GM23338 (cell line): ENCODE data around the gene PAMR1. TPM values are rescaled to one million over a fixed set of nuclear protein-coding genes. Genes with fewer than 3 reads are reported as not detected.

Source experiments
- ATAC-seq: fragments of 200-7000 bp; cut with Tn5 transposase; 3 replicates; pipeline ENCODE4 v1.9.1; 2020
- DNase-seq: peaks from one replicate; pipeline ENCODE4 v3.0.0-alpha.2; 2015; ENCODE audit warnings: low spot score
- H2AFZ ChIP-seq: fragments of 200-600 bp; sonication (generic); 2 replicates; pipeline ENCODE4 v1.8.0; 2016; ENCODE audit warnings: antibody characterized with exemption, mild to moderate bottlenecking, moderate library complexity
- H3F3A ChIP-seq: fragments of 200-600 bp; sonication (generic); replicated peaks from 2 replicates; pipeline ENCODE4 v1.8.0; 2017; ENCODE audit warnings: antibody characterized with exemption, mixed run types, low read depth
- H3K27ac ChIP-seq: fragments of 200-600 bp; sonication (generic); 2 replicates; pipeline ENCODE4 v1.6.1; 2016; ENCODE audit warnings: low read depth
- H3K27me3 ChIP-seq: fragments of 200-600 bp; sonication (generic); 2 replicates; pipeline ENCODE4 v1.8.0; 2016; ENCODE audit warnings: mild to moderate bottlenecking, mixed run types, moderate library complexity; ENCODE audit not compliant: insufficient read depth
- H3K36me3 ChIP-seq: fragments of 200-600 bp; sonication (generic); 2 replicates; pipeline ENCODE4 v1.8.0; 2016; ENCODE audit warnings: mild to moderate bottlenecking; ENCODE audit not compliant: insufficient read depth
- H3K4me1 ChIP-seq: fragments of 200-600 bp; sonication (generic); 2 replicates; pipeline ENCODE4 v1.8.0; 2016; ENCODE audit warnings: mild to moderate bottlenecking, moderate library complexity; ENCODE audit not compliant: insufficient read depth
- H3K4me2 ChIP-seq: fragments of 200-600 bp; sonication (generic); 2 replicates; pipeline ENCODE4 v1.7.1; 2017; ENCODE audit warnings: mixed run types
- H3K4me3 ChIP-seq: fragments of 200-600 bp; sonication (generic); 2 replicates; pipeline ENCODE4 v1.6.1; 2016; ENCODE audit warnings: mixed run types
- H3K79me2 ChIP-seq: fragments of 200-600 bp; sonication (generic); replicated peaks from 2 replicates; pipeline ENCODE4 v1.8.0; 2017; ENCODE audit warnings: mild to moderate bottlenecking; ENCODE audit not compliant: insufficient read depth
- H3K9me2 ChIP-seq: fragments of 200-600 bp; sonication (generic); 2 replicates; pipeline ENCODE4 v1.8.0; 2017; ENCODE audit not compliant: insufficient read depth
- H4K20me1 ChIP-seq: fragments of 200-600 bp; sonication (generic); replicated peaks from 2 replicates; pipeline ENCODE4 v1.8.0; 2017; ENCODE audit warnings: mild to moderate bottlenecking; ENCODE audit not compliant: insufficient read depth
- H3K27ac Mint-ChIP-seq: 2 replicates; pipeline ENCODE4 v1.8.0; 2020; ENCODE audit warnings: inconsistent platforms, mild to moderate bottlenecking, moderate library complexity, mixed read lengths
- H3K27me3 Mint-ChIP-seq: 3 replicates; pipeline ENCODE4 v1.8.0; 2022; ENCODE audit warnings: low read depth, mild to moderate bottlenecking, moderate library complexity, mixed read lengths, inconsistent platforms; ENCODE audit not compliant: insufficient read depth, poor library complexity
- H3K36me3 Mint-ChIP-seq: 3 replicates; pipeline ENCODE4 v1.8.0; 2021; ENCODE audit warnings: low read depth, mild to moderate bottlenecking, inconsistent platforms, moderate library complexity, mixed read lengths
- H3K4me1 Mint-ChIP-seq: 3 replicates; pipeline ENCODE4 v1.8.0; 2020; ENCODE audit warnings: mild to moderate bottlenecking, inconsistent platforms, mixed read lengths
- H3K4me3 Mint-ChIP-seq: 3 replicates; pipeline ENCODE4 v1.8.0; 2021; ENCODE audit warnings: moderate library complexity, mild to moderate bottlenecking, inconsistent platforms, mixed read lengths
- H3K9me3 Mint-ChIP-seq: 3 replicates; pipeline ENCODE4 v1.8.0; 2020; ENCODE audit warnings: moderate library complexity, mild to moderate bottlenecking, inconsistent platforms, mixed read lengths
- CTCF ChIP-seq, 2 experiments: fragments of 200-600 bp in 1 of 2; sonication (generic) in 1 of 2; conservative IDR thresholded peaks; 2 replicates each; pipeline versions ENCODE4 v1.5.1 to v1.6.1; 2016 to 2017; ENCODE audit warnings: antibody characterized with exemption in 2 of 2, low read depth in 2 of 2, mild to moderate bottlenecking in 2 of 2, moderate library complexity in 1 of 2
- ETS1 ChIP-seq: IDR thresholded peaks from 2 replicates; pipeline ENCODE4 v1.6.1; 2016; ENCODE audit warnings: antibody characterized with exemption
- NANOG ChIP-seq: IDR thresholded peaks from 2 replicates; pipeline ENCODE4 v1.6.1; 2016; ENCODE audit warnings: antibody characterized with exemption, borderline replicate concordance
- POLR2AphosphoS5 ChIP-seq: IDR thresholded peaks from 2 replicates; pipeline ENCODE4 v1.6.1; 2016; ENCODE audit warnings: antibody characterized with exemption, low read depth
- REST ChIP-seq: IDR thresholded peaks from one replicate; pipeline ENCODE4 v1.6.1; 2018; ENCODE audit warnings: antibody characterized with exemption; ENCODE audit not compliant: unreplicated experiment
- ZNF331 ChIP-seq: fragments of 250-450 bp; sonication (Bioruptor Pico); IDR thresholded peaks from 2 replicates; pipeline ENCODE4 v1.5.0; 2020; ENCODE audit warnings: low read depth, mild to moderate bottlenecking, moderate library complexity
- ZNF462 ChIP-seq: fragments of 250-450 bp; sonication (Bioruptor Pico); IDR thresholded peaks from 2 replicates; pipeline ENCODE4 v1.5.0; 2020; ENCODE audit warnings: mild to moderate bottlenecking, moderate library complexity
- polyA plus RNA-seq: library from polyadenylated mRNA; unstranded; fragments of >200 nt; fragmentation: Nextera tagmentation; extraction: Ambion mirVana; gene quantifications from 2 replicates; pipeline ENCODE4 v1.2.1, GENCODE V29; 2016
- total RNA-seq: library from RNA; depleted of rRNA; stranded (reverse); fragments of >200 nt; shearing (Covaris generic); gene quantifications from 2 replicates; pipeline ENCODE4 v1.2.3, GENCODE V29; 2014

PAMR1 gene
- total and polyA plus RNA-seq, 2 experiments from 2014 or later: 1.6 to 3.1 TPM

- TF ChIP-seq CTCF (conservative IDR thresholded peaks at IDR 0.05; ENCODE audit: low read depth in 2 of 2) (no peak), ZNF331 (CRISPR knock-in tag) (no peak), ZNF462 (CRISPR knock-in tag) (no peak), NANOG (no peak), REST (no peak), POLR2AphosphoS5 (no peak), ETS1 (no peak)
- Mint-ChIP-seq H3K36me3 (no peaks in the 10 kb centered on the region), H3K4me3 (no peak overlapping the region), H3K27me3 (peaks cover 47% of the 10 kb centered on the region), H3K27ac (no peak overlapping the region), H3K4me1 (peaks cover 4% of the 10 kb centered on the region; the same call in 2 of the 3 replicates), H3K9me3 (peaks cover 3% of the 10 kb centered on the region; the same call in 1 of the 3 replicates)
- no peaks in the 10 kb centered on the region for H3K79me2 ChIP-seq
- no peaks in the 10 kb centered on the region for H3K9me2 ChIP-seq
- no peak overlapping the region for H3K4me2 ChIP-seq
- H3K27me3 ChIP-seq: peaks cover 66% of the 10 kb centered on the region
- no peak overlapping the region for H2AFZ ChIP-seq
- ATAC-seq (no peak), DNase-seq (no peak)
- H3K4me1 ChIP-seq: peaks cover 8% of the 10 kb centered on the region; the same call in 1 of the 2 replicates
- H3K27ac ChIP-seq: no peak overlapping the region
- H3F3A ChIP-seq: no peaks in the 10 kb centered on the region
- no peak overlapping the region for H3K4me3 ChIP-seq
- no peaks in the 10 kb centered on the region for H3K36me3 ChIP-seq
- H4K20me1 ChIP-seq: peaks cover 3% of the 10 kb centered on the region
These were observed 109.9 kb downstream of the PAMR1 start for GRCh38 chr11:35415487-35415886.
